ENCODE data around the gene LIMA1.

DNA sequence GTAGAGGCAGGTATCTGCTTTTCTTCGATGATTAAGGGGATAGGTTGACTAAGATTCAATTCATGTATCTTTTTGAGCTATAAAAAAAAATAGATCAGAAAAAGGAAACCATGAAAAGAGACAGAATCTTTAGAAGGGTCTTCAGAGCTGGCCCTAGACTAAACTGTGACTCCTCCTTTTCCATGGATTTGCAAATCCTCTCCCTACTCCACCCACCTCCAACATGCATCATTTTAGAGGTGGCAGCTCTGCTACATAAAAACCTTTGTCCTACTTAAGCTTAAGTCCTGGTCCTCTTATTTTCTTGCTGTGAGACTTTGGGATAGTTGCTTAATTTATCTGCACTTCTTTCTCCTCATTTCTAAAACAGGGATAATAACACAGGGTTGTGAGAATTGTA is 48.4 kb upstream of the LIMA1 start:
- TF ChIP-seq, protein P1, sequence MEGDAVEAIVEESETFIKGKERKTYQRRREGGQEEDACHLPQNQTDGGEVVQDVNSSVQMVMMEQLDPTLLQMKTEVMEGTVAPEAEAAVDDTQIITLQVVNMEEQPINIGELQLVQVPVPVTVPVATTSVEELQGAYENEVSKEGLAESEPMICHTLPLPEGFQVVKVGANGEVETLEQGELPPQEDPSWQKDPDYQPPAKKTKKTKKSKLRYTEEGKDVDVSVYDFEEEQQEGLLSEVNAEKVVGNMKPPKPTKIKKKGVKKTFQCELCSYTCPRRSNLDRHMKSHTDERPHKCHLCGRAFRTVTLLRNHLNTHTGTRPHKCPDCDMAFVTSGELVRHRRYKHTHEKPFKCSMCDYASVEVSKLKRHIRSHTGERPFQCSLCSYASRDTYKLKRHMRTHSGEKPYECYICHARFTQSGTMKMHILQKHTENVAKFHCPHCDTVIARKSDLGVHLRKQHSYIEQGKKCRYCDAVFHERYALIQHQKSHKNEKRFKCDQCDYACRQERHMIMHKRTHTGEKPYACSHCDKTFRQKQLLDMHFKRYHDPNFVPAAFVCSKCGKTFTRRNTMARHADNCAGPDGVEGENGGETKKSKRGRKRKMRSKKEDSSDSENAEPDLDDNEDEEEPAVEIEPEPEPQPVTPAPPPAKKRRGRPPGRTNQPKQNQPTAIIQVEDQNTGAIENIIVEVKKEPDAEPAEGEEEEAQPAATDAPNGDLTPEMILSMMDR (IDR thresholded peaks at IDR 0.05; ENCODE audit: low read length), result no peak
- no peak for TF ChIP-seq EZH2phosphoT487 (IDR thresholded peaks at IDR 0.05; ENCODE audit: low read length)

Data from MM.1S (cell line).